ENCODE results near the gene TMEM247. TPM values are rescaled to one million over a fixed set of nuclear protein-coding genes. Genes with fewer than 3 reads are reported as not detected.
A peak's percentile ranks its signal among the peaks of the same experiment; 100 is the strongest.
"Not testable (repeated sequence)": the region's sequence is repeated elsewhere in the genome, so short reads cannot be mapped to it uniquely, and the experiment has no call there.

TMEM247 gene
- total and polyA plus RNA-seq, 2 donors from 2014 or later = not detected

DNA sequence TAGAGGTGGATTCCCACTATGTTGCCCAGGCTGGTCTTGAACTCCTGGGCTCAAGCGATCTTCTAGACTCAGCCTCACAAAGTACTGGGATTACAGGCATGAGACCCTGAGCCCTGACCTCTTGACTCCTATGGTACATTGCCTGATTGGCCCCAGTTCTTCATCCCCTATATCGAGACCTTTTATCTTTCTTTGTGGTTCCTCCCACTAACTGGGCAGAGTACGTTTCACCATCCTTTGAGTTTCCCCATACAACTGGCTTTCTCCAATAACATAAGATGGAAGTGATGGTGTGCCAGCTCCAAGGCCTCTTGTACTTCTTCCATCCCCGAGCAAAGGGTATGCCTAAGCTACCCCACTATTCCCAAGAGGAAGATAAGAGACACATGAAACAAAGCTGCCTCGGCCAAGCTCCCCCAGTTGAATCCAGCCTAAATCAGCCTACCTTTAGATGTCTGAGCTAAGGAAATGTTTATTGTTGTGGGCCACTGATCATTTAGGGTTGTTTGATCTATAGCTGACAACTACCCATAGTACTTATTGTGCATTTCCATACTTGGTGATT lies 8.3 kb upstream of the TMEM247 start:
- TF ChIP-seq CTCF (IDR thresholded peaks at IDR 0.05; ENCODE audit: borderline replicate concordance, extremely low read depth, insufficient read depth) = no peak
- DNase-seq = no peak
- FAIRE-seq = no peak
- no peak overlapping the region for H3K9ac ChIP-seq (ENCODE audit: low read length in 3 of 3)
- H3K4me1 ChIP-seq (ENCODE audit: control insufficient read depth in 2 of 3, insufficient read depth in 2 of 3, low read depth in 1 of 3, low read length in 3 of 3) = no peaks in the 10 kb centered on the region
- H3K9me3 ChIP-seq (ENCODE audit: control insufficient read depth in 2 of 3, insufficient read depth in 1 of 3, low read length in 3 of 3) = no peaks in the 10 kb centered on the region
- H3K27ac ChIP-seq (ENCODE audit: low read depth in 2 of 2, low read length in 2 of 2) = no peak overlapping the region
- no peaks in the 10 kb centered on the region for H3K27me3 ChIP-seq (ENCODE audit: control insufficient read depth, insufficient read depth, low read length)
- intact Hi-C loops (cut with DNase I) = no loop called here
- H3K4me3 ChIP-seq (ENCODE audit: low read length in 3 of 3) = no peak overlapping the region
- no peaks in the 10 kb centered on the region for H3K36me3 ChIP-seq (ENCODE audit: control insufficient read depth in 2 of 3, insufficient read depth in 3 of 3, low read length in 3 of 3)

- Histone ChIP-seq H3K27me3 (ENCODE audit: control insufficient read depth, insufficient read depth, low read length) (no peaks in the 10 kb centered on the region), H3K27ac (ENCODE audit: low read depth in 2 of 2, low read length in 2 of 2) (no peak overlapping the region), H3K36me3 (ENCODE audit: control insufficient read depth in 2 of 3, insufficient read depth in 3 of 3, low read length in 3 of 3) (no peaks in the 10 kb centered on the region), H3K4me1 (ENCODE audit: control insufficient read depth in 2 of 3, insufficient read depth in 2 of 3, low read depth in 1 of 3, low read length in 3 of 3) (no peaks in the 10 kb centered on the region), H3K4me3 (ENCODE audit: low read length in 3 of 3) (no peak overlapping the region), H3K9me3 (ENCODE audit: control insufficient read depth in 2 of 3, insufficient read depth in 1 of 3, low read length in 3 of 3) (no peaks in the 10 kb centered on the region), H3K9ac (ENCODE audit: low read length in 3 of 3) (no peak overlapping the region)
- DNase-seq (no peak), FAIRE-seq (no peak)
- no peak for TF ChIP-seq CTCF (IDR thresholded peaks at IDR 0.05; ENCODE audit: borderline replicate concordance, extremely low read depth, insufficient read depth)
- intact Hi-C loops (cut with DNase I) = no loop called here
Observed at GRCh38 chr2:46471697-46472096, 7.7 kb upstream of the TMEM247 start.

GRCh38 chr2:46472165-46472564 lies 7.2 kb upstream of the TMEM247 start:
- H3K9me3 ChIP-seq (ENCODE audit: control insufficient read depth in 2 of 3, insufficient read depth in 1 of 3, low read length in 3 of 3); intact Hi-C loops (cut with DNase I); DNase-seq; H3K36me3 ChIP-seq (ENCODE audit: control insufficient read depth in 2 of 3, insufficient read depth in 3 of 3, low read length in 3 of 3); FAIRE-seq; H3K27ac ChIP-seq (ENCODE audit: low read depth in 2 of 2, low read length in 2 of 2); H3K27me3 ChIP-seq (ENCODE audit: control insufficient read depth, insufficient read depth, low read length); H3K9ac ChIP-seq (ENCODE audit: low read length in 3 of 3); H3K4me3 ChIP-seq (ENCODE audit: low read length in 3 of 3); H3K4me1 ChIP-seq (ENCODE audit: control insufficient read depth in 2 of 3, insufficient read depth in 2 of 3, low read depth in 1 of 3, low read length in 3 of 3): not testable (repeated sequence)

DNA sequence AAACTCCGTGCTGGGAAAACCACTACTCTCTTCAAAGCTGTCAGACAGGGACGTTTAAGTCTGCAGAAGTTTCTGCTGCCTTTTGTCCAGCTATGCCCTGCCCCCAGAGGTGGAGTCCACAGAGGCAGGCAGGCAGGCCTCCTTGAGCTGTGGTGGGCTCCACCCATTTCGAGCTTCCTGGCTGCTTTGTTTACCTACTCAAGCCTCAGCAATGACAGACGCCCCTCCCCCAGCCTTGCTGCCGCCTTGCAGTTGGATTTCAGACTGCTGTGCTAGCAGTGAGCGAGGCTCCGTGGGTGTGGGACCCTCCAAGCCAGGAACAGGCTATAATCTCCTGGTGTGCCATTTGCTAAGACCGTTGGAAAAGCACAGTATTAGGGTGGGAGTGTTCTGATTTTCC lies 1.9 kb upstream of the TMEM247 start:
- H3K36me3 ChIP-seq (ENCODE audit: control insufficient read depth in 2 of 3, insufficient read depth in 3 of 3, low read length in 3 of 3); H3K4me3 ChIP-seq (ENCODE audit: low read length in 3 of 3); H3K9ac ChIP-seq (ENCODE audit: low read length in 3 of 3); intact Hi-C loops (cut with DNase I); H3K27ac ChIP-seq (ENCODE audit: low read depth in 2 of 2, low read length in 2 of 2); H3K4me1 ChIP-seq (ENCODE audit: control insufficient read depth in 2 of 3, insufficient read depth in 2 of 3, low read depth in 1 of 3, low read length in 3 of 3); H3K27me3 ChIP-seq (ENCODE audit: control insufficient read depth, insufficient read depth, low read length); H3K9me3 ChIP-seq (ENCODE audit: control insufficient read depth in 2 of 3, insufficient read depth in 1 of 3, low read length in 3 of 3); FAIRE-seq: not testable (repeated sequence)
- DNase-seq = peak in 1 of 5 donors; percentile 11
